Spleen (tissue), 7 donors: ENCODE results near the gene PNMA6F.

Source experiments
- CTCF ChIP-seq, 11 experiments: fragments of 200-600 bp in 7 of 11; fragments of 450-650 bp in 4 of 11; sonication (generic) in 4 of 11; IDR thresholded peaks in 8 of 11; conservative IDR thresholded peaks in 3 of 11; 1 replicate in 7 of 11; 2 replicates in 4 of 11; pipeline versions ENCODE4 v1.4.0 to v1.8.0; 2016 to 2021; ENCODE audit warnings: antibody characterized with exemption in 11 of 11, inconsistent platforms in 4 of 11, mild to moderate bottlenecking in 1 of 11
- POLR2A ChIP-seq, 3 donors: fragments of 450-650 bp; IDR thresholded peaks; one replicate each; pipeline ENCODE4 v1.5.1; 2017; ENCODE audit warnings: antibody characterized with exemption in 3 of 3, mild to moderate bottlenecking in 1 of 3
- donor health status: DM: no; HTN: no; CAD: no; lungs with moderate emphysema.
- donor health status: DM: no; HTN: no; CAD: no.
- donor health status: DM: no; HTN: no; CAD: no.

GRCh38 chrX:153348421-153348820, 26.9 kb upstream of the PNMA6F start:
- no peak for TF ChIP-seq CTCF (IDR thresholded peaks at IDR 0.05 in 8 of 11, conservative IDR thresholded peaks at IDR 0.05 in 3 of 11)
- no peak for TF ChIP-seq POLR2A (IDR thresholded peaks at IDR 0.05)
